ENCODE measurements around the gene SOX15. TPM values are rescaled to one million over a fixed set of nuclear protein-coding genes. Genes with fewer than 3 reads are reported as not detected.

SOX15 gene
- polyA plus RNA-seq, 1 donor, result 1.7 TPM

DNA sequence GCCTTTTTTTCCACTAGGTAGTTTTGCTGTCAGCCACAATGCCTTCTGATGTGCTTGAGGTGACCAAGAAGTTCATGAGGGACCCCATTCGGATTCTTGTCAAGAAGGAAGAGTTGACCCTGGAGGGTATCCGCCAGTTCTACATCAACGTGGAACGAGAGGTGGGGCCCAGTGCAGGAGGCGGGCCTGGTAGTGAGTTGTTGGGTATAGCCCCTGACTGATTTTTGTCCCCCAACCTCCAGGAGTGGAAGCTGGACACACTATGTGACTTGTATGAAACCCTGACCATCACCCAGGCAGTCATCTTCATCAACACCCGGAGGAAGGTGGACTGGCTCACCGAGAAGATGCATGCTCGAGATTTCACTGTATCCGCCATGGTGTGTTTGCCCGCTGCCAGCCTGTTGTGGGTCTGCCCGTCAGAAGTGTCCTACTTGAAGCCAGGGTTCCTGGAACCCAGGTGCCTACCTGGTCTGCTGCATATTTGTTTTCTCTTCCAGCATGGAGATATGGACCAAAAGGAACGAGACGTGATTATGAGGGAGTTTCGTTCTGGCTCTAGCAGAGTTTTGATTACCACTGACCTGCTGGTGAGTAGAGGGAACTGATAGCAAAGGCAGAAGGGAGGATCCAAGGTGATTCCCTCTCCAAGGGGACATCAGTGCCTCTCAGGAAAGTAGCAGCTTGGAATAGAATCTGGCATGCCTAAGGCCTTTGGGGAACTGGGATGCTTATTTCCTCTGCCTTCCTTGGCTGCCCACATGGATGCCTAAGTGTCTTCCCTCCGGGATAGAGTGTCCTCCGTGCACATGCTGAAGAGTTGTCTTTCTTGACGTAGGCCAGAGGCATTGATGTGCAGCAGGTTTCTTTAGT, 12.3 kb downstream of the SOX15 start:
- DNase-seq (ENCODE audit: low read depth), result no peak

- no peak for DNase-seq (ENCODE audit: low read depth)
These were observed 13.4 kb downstream of the SOX15 start for GRCh38 chr17:7576432-7576937.

DNA sequence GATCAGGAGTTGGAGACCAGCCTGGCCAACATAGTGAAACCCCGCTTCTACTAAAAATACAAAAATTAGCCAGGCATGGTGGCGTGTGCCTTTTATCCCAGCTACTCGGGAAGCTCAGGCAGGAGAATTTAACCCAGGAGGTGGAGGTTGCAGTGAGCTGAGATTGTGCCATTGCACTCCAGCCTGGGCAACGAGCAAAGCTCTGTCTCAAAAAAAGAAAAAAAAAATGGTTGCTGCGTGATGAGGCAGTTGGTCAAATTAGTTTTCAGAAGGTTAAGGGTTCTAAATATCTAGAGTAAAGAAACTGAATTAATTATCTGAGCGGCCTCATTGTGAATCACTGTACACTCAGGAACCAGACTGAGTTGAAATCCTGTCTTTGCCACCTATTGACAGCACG, 13.9 kb downstream of the SOX15 start:
- DNase-seq (ENCODE audit: low read depth), result no peak

DNA sequence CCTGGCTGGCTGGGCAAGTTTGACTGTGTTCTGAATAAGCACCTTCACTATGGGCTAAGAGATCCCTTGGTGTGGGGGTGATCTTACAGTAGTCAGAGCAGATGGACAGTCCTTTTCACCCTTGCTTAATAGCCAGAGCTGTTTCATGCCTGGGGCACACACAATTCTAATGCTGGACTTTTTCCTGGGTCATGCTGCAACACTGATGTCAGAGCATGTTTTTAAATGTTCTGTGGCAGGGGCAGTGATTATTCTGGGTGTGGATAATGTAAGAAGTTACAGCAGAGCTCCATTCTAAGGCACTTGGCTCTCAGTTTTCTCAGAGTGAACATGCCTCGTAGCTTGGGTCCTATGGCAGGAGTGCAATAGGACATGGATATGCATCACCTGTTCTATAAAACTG, 14.4 kb downstream of the SOX15 start:
- no peak for DNase-seq (ENCODE audit: low read depth)

DNA sequence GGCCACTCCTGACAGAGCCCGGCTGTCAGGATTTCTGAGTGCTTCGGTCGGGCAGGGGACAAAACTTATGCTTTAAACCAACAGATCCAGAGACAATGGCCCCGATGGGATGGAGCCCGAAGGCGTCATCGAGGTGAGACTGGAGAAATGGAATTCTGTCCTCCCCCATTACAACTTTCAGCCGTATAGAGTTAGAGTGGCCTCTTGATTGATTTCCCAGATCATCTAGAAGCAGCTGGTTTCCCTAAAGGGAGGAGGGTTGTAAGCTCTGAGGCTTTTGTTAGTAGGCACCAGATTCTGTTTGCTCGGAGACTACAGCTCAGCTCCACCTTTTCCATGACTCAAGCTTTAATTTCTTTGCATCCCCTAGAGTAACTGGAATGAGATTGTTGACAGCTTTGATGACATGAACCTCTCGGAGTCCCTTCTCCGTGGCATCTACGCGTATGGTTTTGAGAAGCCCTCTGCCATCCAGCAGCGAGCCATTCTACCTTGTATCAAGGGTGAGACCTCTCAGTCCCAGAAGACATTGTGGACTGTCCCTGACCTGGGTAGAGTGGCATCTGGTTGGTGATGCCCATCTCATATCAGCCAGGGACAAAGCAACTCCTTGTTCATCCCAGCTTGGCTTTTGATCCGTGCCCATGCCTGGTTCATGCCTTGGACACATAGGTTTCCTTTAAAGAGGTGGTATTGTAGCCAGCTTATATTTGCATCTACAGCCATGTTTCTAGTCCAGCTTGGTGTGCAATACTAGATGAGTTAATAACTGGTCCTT, 15.5 kb downstream of the SOX15 start:
- DNase-seq (ENCODE audit: low read depth), result no peak

GRCh38 chr17:7573324-7574080, 16.4 kb downstream of the SOX15 start:
- no peak for DNase-seq (ENCODE audit: low read depth)

GRCh38 chr17:7572588-7573323, 17.1 kb downstream of the SOX15 start:
- DNase-seq (ENCODE audit: low read depth), result peak; percentile 96

DNA sequence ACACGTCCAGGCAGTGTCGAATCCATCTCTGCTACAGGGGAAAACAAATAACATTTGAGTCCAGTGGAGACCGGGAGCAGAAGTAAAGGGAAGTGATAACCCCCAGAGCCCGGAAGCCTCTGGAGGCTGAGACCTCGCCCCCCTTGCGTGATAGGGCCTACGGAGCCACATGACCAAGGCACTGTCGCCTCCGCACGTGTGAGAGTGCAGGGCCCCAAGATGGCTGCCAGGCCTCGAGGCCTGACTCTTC, 17.6 kb downstream of the SOX15 start:
- DNase-seq (ENCODE audit: low read depth), result no peak

GRCh38 chr17:7570351-7570750, 19.5 kb downstream of the SOX15 start:
- DNase-seq (ENCODE audit: low read depth), result no peak

GRCh38 chr17:7569571-7569970, 20.3 kb downstream of the SOX15 start:
- DNase-seq (ENCODE audit: low read depth), result no peak

DNA sequence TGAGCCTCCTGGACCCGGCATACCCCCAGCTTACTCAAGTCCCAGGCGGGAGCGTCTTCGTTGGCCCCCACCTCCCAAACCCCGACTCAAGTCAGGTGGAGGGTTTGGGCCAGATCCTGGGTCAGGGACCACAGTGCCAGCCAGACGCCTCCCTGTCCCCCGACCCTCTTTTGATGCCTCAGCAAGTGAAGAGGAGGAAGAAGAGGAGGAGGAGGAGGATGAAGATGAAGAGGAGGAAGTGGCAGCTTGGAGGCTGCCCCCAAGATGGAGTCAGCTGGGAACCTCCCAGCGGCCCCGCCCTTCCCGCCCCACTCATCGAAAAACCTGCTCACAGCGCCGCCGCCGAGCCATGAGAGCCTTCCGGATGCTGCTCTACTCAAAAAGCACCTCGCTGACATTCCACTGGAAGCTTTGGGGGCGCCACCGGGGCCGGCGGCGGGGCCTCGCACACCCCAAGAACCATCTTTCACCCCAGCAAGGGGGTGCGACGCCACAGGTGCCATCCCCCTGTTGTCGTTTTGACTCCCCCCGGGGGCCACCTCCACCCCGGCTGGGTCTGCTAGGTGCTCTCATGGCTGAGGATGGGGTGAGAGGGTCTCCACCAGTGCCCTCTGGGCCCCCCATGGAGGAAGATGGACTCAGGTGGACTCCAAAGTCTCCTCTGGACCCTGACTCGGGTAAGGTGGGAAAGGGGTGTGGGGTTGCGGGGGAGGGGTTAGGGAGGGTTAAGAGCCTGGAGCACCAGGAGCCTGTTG, 26.6 kb downstream of the SOX15 start:
- no peak for DNase-seq (ENCODE audit: low read depth)

DNA sequence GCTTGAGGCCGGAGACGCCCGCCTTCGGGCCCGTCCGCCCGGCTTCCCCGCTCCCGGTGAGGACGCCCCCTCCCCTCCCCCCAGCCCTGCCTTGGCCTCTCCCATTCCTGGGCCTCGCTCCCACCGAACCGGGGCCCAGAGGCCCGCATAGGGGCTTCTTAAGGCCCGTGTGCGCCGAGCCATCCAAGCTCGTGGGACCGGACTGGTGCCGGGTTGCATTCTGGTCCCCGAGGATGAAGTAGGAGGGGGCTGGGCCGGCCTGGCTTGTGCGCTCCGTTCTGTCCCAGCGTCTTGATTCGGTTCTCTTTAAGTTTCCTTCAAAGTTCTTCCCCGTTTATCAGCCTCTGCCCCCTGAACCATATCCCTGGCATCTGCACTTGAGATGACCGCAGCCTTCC, 27.7 kb downstream of the SOX15 start:
- no peak for DNase-seq (ENCODE audit: low read depth)

- no peak for DNase-seq (ENCODE audit: low read depth)
These were observed 28.2 kb downstream of the SOX15 start, which contains the start of gene SENP3 for GRCh38 chr17:7561589-7562207. TSS of gene SENP3 (plus strand) at chr17:7561919. CDS start at chr17:7563077, 1,158 bp downstream.

DNA sequence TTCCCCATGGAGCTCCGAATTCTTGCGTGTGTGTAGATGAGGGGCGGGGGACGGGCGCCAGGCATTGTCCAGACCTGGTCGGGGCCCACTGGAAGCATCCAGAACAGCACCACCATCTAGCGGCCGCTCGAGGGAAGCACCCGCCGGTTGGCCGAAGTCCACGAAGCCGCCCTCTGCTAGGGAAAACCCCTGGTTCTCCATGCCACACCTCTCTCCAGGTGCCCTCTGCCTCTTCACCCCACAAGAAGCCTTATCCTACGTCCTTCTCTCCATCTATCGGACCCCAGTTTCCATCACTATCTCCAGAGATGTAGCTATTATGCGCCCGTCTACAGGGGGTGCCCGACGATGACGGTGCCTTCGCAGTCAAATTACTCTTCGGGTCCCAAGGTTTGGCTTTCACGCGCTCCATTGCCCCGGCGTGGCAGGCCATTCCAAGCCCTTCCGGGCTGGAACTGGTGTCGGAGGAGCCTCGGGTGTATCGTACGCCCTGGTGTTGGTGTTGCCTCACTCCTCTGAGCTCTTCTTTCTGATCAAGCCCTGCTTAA, 28.8 kb downstream of the SOX15 start:
- DNase-seq (ENCODE audit: low read depth), result no peak

DNA sequence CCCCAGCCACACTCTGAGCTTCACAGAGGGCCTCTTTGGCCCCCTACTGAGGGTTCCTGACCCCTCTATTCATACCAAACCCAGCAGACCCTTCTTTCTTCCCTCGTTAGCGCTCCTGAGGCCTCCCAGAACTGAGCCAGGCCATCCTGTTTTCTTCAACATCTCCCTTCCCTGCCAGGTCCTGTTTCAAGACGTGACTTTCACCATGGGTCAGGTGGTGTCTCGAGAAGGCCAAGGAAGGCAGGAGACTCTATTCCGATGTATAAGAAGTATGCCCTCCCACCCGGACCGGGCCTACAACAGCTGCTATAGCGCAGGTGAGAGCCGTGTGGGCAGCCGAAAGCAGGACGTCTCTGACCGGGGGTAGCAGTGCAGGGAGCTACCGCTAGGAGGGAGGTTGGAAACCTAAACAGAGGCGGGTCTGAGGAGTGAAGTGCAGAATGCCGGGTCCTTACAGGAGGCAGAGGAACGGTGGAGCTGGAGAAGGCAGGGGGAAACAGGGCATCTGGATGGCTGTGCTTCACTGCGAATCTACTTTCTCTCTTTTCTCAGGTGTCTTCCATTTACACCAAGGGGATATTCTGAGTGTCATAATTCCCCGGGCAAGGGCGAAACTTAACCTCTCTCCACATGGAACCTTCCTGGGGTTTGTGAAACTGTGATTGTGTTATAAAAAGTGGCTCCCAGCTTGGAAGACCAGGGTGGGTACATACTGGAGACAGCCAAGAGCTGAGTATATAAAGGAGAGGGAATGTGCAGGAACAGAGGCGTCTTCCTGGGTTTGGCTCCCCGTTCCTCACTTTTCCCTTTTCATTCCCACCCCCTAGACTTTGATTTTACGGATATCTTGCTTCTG, 29.5 kb downstream of the SOX15 start:
- no peak for DNase-seq (ENCODE audit: low read depth)

GRCh38 chr17:7559320-7560171, 30.3 kb downstream of the SOX15 start:
- no peak for DNase-seq (ENCODE audit: low read depth)

DNA sequence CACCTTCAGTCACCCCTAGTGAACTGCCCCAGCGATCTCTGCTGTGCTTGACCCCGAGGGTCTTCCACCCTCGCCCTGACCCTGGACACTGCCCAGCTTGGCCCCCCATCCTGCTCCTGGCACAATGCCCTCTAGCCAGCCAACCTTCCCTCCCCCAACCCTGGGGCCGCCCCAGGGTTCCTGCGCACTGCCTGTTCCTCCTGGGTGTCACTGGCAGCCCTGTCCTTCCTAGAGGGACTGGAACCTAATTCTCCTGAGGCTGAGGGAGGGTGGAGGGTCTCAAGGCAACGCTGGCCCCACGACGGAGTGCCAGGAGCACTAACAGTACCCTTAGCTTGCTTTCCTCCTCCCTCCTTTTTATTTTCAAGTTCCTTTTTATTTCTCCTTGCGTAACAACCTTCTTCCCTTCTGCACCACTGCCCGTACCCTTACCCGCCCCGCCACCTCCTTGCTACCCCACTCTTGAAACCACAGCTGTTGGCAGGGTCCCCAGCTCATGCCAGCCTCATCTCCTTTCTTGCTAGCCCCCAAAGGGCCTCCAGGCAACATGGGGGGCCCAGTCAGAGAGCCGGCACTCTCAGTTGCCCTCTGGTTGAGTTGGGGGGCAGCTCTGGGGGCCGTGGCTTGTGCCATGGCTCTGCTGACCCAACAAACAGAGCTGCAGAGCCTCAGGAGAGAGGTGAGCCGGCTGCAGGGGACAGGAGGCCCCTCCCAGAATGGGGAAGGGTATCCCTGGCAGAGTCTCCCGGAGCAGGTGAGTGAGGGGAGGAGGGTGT, 31.2 kb downstream of the SOX15 start, which contains the start of gene TNFSF13:
TSS of gene TNFSF13 (plus strand) at position 207 of the 776 bp plus-strand sequence. CDS start at position 497, 290 bp downstream.
- no peak for DNase-seq (ENCODE audit: low read depth)
